Measurements from ENCODE around the gene FABP1. TPM values are rescaled to one million over a fixed set of nuclear protein-coding genes. Genes with fewer than 3 reads are reported as not detected.

The FABP1 gene
- total RNA-seq, 4 donors from 2014 or later, result 0.88 to 1.8 TPM; not detected in 2

DNA sequence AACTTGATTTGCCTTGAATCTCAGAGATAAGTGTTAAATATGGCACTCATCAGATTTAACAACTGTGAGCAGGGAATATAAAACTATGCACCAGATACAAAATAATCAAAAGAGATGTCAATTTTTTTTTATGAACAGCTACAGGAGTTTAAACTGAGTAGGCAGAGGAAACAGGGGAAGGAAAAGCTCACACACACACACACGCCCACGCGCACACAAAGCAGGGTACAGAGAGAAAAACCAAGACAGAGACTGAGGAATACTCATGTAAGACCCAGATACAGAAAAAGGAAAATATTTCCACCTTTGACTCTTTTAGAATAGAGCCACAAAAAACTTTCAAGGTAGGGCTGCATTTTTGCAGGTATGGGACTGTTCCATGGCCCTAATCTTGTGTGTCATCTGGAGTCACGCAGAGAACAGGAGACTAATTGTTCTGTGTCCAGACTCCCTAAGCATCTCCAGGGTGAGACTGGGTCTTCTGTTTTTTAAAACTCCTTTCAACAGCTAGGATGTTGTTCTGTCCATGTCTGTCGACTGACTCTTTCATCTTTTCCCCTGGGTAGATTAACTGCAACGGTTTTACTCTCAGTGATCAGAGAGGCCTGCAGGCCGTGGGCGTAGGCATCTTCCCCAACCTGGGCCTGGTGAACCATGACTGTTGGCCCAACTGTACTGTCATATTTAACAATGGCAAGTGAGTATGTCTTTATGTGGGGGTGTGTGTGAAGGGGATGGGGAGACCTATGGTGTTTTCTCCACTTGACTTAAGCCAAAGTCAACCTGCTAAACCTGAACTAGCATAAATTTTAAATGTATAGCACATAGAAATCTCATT, 37.2 kb downstream of the FABP1 start:
- DNase-seq, result no peak
- Histone ChIP-seq H3K27ac (no peak overlapping the region), H3K4me1 (no peaks in the 10 kb centered on the region), H3K4me3 (no peak overlapping the region), H3K36me3 (no peaks in the 10 kb centered on the region), H3K27me3 (no peaks in the 10 kb centered on the region), H3K9me3 (no peaks in the 10 kb centered on the region)
- no peak for TF ChIP-seq POLR2A (IDR thresholded peaks at IDR 0.05)
- TF ChIP-seq, protein P1, sequence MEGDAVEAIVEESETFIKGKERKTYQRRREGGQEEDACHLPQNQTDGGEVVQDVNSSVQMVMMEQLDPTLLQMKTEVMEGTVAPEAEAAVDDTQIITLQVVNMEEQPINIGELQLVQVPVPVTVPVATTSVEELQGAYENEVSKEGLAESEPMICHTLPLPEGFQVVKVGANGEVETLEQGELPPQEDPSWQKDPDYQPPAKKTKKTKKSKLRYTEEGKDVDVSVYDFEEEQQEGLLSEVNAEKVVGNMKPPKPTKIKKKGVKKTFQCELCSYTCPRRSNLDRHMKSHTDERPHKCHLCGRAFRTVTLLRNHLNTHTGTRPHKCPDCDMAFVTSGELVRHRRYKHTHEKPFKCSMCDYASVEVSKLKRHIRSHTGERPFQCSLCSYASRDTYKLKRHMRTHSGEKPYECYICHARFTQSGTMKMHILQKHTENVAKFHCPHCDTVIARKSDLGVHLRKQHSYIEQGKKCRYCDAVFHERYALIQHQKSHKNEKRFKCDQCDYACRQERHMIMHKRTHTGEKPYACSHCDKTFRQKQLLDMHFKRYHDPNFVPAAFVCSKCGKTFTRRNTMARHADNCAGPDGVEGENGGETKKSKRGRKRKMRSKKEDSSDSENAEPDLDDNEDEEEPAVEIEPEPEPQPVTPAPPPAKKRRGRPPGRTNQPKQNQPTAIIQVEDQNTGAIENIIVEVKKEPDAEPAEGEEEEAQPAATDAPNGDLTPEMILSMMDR (IDR thresholded peaks at IDR 0.05), result no peak
- intact Hi-C loops (cut with DNase I; ENCODE audit: low total_unique reads), result no loop called here

DNA sequence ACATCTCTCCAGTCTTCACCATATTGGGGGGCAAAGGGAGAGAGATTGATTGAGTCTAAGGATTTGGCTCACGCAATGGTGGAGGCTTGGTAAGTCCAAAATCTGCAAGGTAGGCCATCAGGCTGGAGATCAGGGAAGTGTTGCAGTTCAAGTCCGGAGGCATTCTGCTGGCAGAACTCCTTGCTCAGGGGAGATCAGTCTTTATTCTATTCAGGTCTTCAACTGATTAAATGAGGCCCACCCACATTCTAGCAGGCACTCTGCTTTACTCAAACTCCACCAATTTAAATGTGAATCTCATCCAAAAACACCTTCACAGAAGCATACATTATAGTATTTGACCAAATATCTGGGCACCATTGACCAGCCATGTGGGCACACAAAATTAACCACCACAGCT, 38.9 kb downstream of the FABP1 start:
- Histone ChIP-seq H3K27me3 (no peaks in the 10 kb centered on the region), H3K36me3 (no peaks in the 10 kb centered on the region), H3K4me1 (no peaks in the 10 kb centered on the region), H3K27ac (no peak overlapping the region), H3K4me3 (no peak overlapping the region), H3K9me3 (no peaks in the 10 kb centered on the region)
- intact Hi-C loops (cut with DNase I; ENCODE audit: low total_unique reads), result no loop called here
- DNase-seq, result no peak
- TF ChIP-seq, protein P1 (IDR thresholded peaks at IDR 0.05), result no peak

DNA sequence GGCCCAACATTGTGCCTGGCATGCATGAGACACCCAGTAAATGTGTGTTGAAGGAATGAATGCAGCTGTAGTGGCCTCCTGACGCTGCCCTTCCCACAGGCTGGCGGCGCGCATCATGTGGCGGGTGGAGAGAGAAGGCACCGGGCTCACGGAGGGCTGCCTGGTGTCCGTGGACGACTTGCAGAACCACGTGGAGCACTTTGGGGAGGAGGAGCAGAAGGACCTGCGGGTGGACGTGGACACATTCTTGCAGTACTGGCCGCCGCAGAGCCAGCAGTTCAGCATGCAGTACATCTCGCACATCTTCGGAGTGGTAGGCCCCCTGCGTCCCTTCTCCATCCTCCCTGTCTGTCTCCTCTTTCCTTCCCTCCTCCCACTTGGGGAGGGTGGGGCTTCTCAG, 40.1 kb downstream of the FABP1 start:
- intact Hi-C loops (cut with DNase I; ENCODE audit: low total_unique reads), result no loop called here
- H3K9me3 ChIP-seq, result no peaks in the 10 kb centered on the region
- no peak overlapping the region for H3K4me3 ChIP-seq
- no peaks in the 10 kb centered on the region for H3K27me3 ChIP-seq
- DNase-seq, result no peak
- H3K27ac ChIP-seq, result no peak overlapping the region
- no peaks in the 10 kb centered on the region for H3K4me1 ChIP-seq
- H3K36me3 ChIP-seq, result no peaks in the 10 kb centered on the region
- TF ChIP-seq, protein P1 (IDR thresholded peaks at IDR 0.05), result no peak
- no peak for TF ChIP-seq POLR2A (IDR thresholded peaks at IDR 0.05)

DNA sequence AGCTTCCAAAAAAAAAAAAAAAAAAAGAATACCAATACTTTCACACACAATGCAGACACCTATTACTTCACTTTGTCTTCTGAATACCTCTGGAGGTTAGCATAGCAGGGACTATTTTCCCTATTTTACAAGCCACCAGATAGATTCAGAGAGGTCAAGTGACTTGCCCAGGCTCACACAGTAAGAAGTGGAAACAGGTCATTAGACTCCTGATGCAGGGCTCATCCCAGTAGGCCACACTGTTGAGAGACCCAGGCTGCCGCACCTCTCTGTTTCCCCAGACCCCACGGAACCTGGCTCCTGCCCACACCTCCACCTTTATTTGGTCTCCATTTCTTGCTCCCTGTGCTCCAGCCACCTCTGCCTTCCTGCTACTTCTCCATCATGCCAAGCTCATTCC, 40.8 kb downstream of the FABP1 start:
- Histone ChIP-seq H3K4me1 (no peaks in the 10 kb centered on the region), H3K27me3 (no peaks in the 10 kb centered on the region), H3K4me3 (no peak overlapping the region), H3K36me3 (no peaks in the 10 kb centered on the region), H3K27ac (no peak overlapping the region), H3K9me3 (no peaks in the 10 kb centered on the region)
- no peak for TF ChIP-seq POLR2A (IDR thresholded peaks at IDR 0.05)
- TF ChIP-seq, protein P1 (IDR thresholded peaks at IDR 0.05), result no peak
- DNase-seq, result no peak
- intact Hi-C loops (cut with DNase I; ENCODE audit: low total_unique reads), result no loop called here

DNA sequence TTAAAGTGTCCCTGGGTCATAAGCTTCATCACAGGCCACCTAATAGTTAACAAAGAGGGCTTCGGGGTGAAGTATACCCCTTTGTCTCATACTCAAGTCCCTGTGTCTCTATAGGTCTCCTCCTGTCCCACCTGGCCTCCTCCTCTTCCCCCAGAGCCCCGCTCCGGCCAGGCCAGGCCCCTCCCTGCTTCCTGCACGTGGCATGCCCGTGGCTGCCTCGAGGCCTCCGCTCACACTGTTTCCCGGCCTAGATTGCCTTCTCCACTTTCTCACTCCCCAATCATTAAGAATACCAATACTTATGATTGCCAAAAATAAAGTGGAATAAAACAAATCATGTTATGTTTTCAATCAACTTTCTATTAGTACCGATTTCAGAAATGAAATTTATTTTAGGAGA, 41.5 kb downstream of the FABP1 start:
- DNase-seq, result no peak
- TF ChIP-seq, protein P1 (IDR thresholded peaks at IDR 0.05), result no peak

More for the DNA sequence above, 41.5 kb downstream of the FABP1 start:
- no peak overlapping the region for H3K27ac ChIP-seq
- H3K36me3 ChIP-seq, result no peaks in the 10 kb centered on the region
- no peaks in the 10 kb centered on the region for H3K27me3 ChIP-seq
- no peaks in the 10 kb centered on the region for H3K9me3 ChIP-seq
- no peak overlapping the region for H3K4me3 ChIP-seq
- intact Hi-C loops (cut with DNase I; ENCODE audit: low total_unique reads), result no loop called here
- no peaks in the 10 kb centered on the region for H3K4me1 ChIP-seq

Data from uterus (tissue), 4 donors.